Psoas muscle (tissue), 8 donors: ENCODE results near the gene LCN1. TPM values are rescaled to one million over a fixed set of nuclear protein-coding genes. Genes with fewer than 3 reads are reported as not detected.
"Not testable (repeated sequence)": the region's sequence is repeated elsewhere in the genome, so short reads cannot be mapped to it uniquely, and the experiment has no call there.

Experiments
- ATAC-seq, 4 donors: fragments of 200-7000 bp; cut with Tn5 transposase; one replicate each; pipeline ENCODE4 v1.9.1; 2020; ENCODE audit warnings: moderate library complexity in 3 of 4, mild to moderate bottlenecking in 2 of 4
- DNase-seq, 2 donors: peaks; one replicate each; pipeline ENCODE4 v3.0.0-alpha.2; 2020
- H3K27ac ChIP-seq: fragments of 200-600 bp; one replicate; pipeline ENCODE4 v1.8.0; 2022
- H3K27me3 ChIP-seq, 3 donors: fragments of 200-600 bp in 1 of 3; one replicate each; pipeline versions ENCODE4 v1.6.1 to v1.8.0; 2013 to 2022; ENCODE audit warnings: low read length in 2 of 3, mild to moderate bottlenecking in 2 of 3, moderate library complexity in 1 of 3; ENCODE audit not compliant: insufficient read depth in 3 of 3
- H3K36me3 ChIP-seq, 2 donors: fragments of 200-600 bp in 1 of 2; one replicate each; pipeline versions ENCODE4 v1.6.1 to v1.8.0; 2013 to 2022; ENCODE audit warnings: low read depth in 1 of 2, mild to moderate bottlenecking in 1 of 2, moderate library complexity in 1 of 2; ENCODE audit not compliant: insufficient read depth in 1 of 2
- H3K4me1 ChIP-seq: fragments of 200-600 bp; one replicate; pipeline ENCODE4 v1.8.0; 2022
- H3K4me3 ChIP-seq: fragments of 200-600 bp; one replicate; pipeline ENCODE4 v1.8.0; 2022; ENCODE audit warnings: mild to moderate bottlenecking
- H3K9me3 ChIP-seq: fragments of 200-600 bp; one replicate; pipeline ENCODE4 v1.8.0; 2022
- CTCF ChIP-seq: fragments of 200-600 bp; IDR thresholded peaks from one replicate; pipeline ENCODE4 v1.8.0; 2022; ENCODE audit warnings: antibody characterized with exemption
- WGBS, 3 donors: extraction: QIAGEN DNeasy Blood & Tissue Kit; methylation state at CpG; one replicate each; pipeline versions ENCODE4 v1.1.6 to v1.1.7; 2013; 5-methylcytosine and 5-hydroxymethylcytosine counted together
- intact Hi-C, 2 donors: fragments of 100-400 bp; cut with DNase I; formaldehyde crosslinking; loops; one replicate each; pipeline versions ENCODE4 v1.11.0 to v1.14.2; 2022
- polyA plus RNA-seq, 3 donors: library from polyadenylated mRNA; stranded (reverse); fragments of 200-250 nt; gene quantifications; one replicate each; pipeline ENCODE4 v1.2.3, GENCODE V29; 2013
- total RNA-seq, 4 donors: library from RNA; stranded (reverse); fragmentation: NEBNext Ultra II Directional in 2 of 4; extraction: Animal tissue kit (Norgen Biotek cat#: 25700) in 2 of 4; gene quantifications; one replicate each; pipeline versions ENCODE4 v1.2.1 to v1.2.4, GENCODE V29; 2021 to 2023
- donor health status: healthy with polysubstance abuse.
- donor health status: DM: no; HTN: no; CAD: no; lungs with moderate emphysema.
- donor health status: Bipolar disorder and iron deficiency.
- donor health status: healthy.
- donor health status: DM: yes; HTN: yes; CAD: no.
- donor health status: DM: no; HTN: no; CAD: no.
- donor health status: DM: no; HTN: no; CAD: no.
- donor health status: DM: yes; HTN: yes; CAD: no.

The LCN1 gene
- total and polyA plus RNA-seq, 7 donors: 0.71 TPM; not detected in 6

GRCh38 chr9:135512904-135513303 is 8.3 kb upstream of the LCN1 start:
- DNase-seq: no peak

GRCh38 chr9:135513351-135513846 is 7.8 kb upstream of the LCN1 start:
- H3K4me3 ChIP-seq: no peak overlapping the region
- ATAC-seq (no peak), DNase-seq (no peak)
- WGBS, 3 donors: 71 to 80% (median 76%) methylated on average over 17 to 19 of the region's 19 CpGs
- no peaks in the 10 kb centered on the region for H3K4me1 ChIP-seq
- H3K36me3 ChIP-seq: no peaks in the 10 kb centered on the region
- TF ChIP-seq CTCF: no peak
- H3K9me3 ChIP-seq: peaks cover 4% of the 10 kb centered on the region
- intact Hi-C loops: no loop called here
- H3K27ac ChIP-seq: no peak overlapping the region
- peaks cover 0 to 12% (median 0%) of the 10 kb centered on the region in 3 donors for H3K27me3 ChIP-seq

More at GRCh38 chr9:135512904-135513303, 8.3 kb upstream of the LCN1 start:
- TF ChIP-seq CTCF: no peak
- H3K36me3 ChIP-seq: no peaks in the 10 kb centered on the region
- ATAC-seq: no peak
- no peaks in the 10 kb centered on the region for H3K4me1 ChIP-seq
- no peak overlapping the region for H3K27ac ChIP-seq
- intact Hi-C loops: no loop called here
- peaks cover 0 to 14% (median 0%) of the 10 kb centered on the region in 3 donors for H3K27me3 ChIP-seq
- H3K9me3 ChIP-seq: peaks cover 4% of the 10 kb centered on the region
- no peak overlapping the region for H3K4me3 ChIP-seq
- WGBS, 3 donors: 46 to 52% (median 48%) methylated on average over 7 of the region's 7 CpGs

GRCh38 chr9:135513906-135514305 is 7.3 kb upstream of the LCN1 start:
- ATAC-seq, intact Hi-C loops: not testable (repeated sequence)

GRCh38 chr9:135514342-135515082 is 6.7 kb upstream of the LCN1 start:
- DNase-seq (no peak), ATAC-seq (no peak)
- H3K4me1 ChIP-seq: no peaks in the 10 kb centered on the region
- intact Hi-C loops: no loop called here
- no peak overlapping the region for H3K4me3 ChIP-seq
- peaks cover under 1% of the 10 kb centered on the region for H3K9me3 ChIP-seq
- WGBS, 3 donors: 77 to 81% (median 79%) methylated on average over 16 to 17 of the region's 17 CpGs
- TF ChIP-seq CTCF: no peak
- H3K27ac ChIP-seq: no peak overlapping the region
- H3K36me3 ChIP-seq: no peaks in the 10 kb centered on the region
- H3K27me3 ChIP-seq: peaks cover 0 to 10% (median 0%) of the 10 kb centered on the region in 3 donors

More at GRCh38 chr9:135513906-135514305, 7.3 kb upstream of the LCN1 start:
- not testable (repeated sequence) for H3K27ac ChIP-seq, H3K9me3 ChIP-seq, H3K4me3 ChIP-seq, H3K36me3 ChIP-seq, H3K4me1 ChIP-seq, DNase-seq
- H3K27me3 ChIP-seq: peaks cover 0 to 10% (median 0%) of the 10 kb centered on the region in 3 donors
- 62 to 70% (median 62%) methylated on average over 9 of the region's 9 CpGs for WGBS, 3 donors

GRCh38 chr9:135515083-135515951 is 5.9 kb upstream of the LCN1 start:
- Histone ChIP-seq H3K27me3 (peaks cover 0 to 10% (median 0%) of the 10 kb centered on the region in 3 donors), H3K36me3 (no peaks in the 10 kb centered on the region), H3K4me1 (no peaks in the 10 kb centered on the region), H3K27ac (no peak overlapping the region), H3K9me3 (no peaks in the 10 kb centered on the region), H3K4me3 (no peak overlapping the region)
- intact Hi-C loops: no loop called here
- ATAC-seq (peak in 1 of 4 donors; percentile 37), DNase-seq (no peak)
- TF ChIP-seq CTCF: no peak
- WGBS, 3 donors: 77 to 83% (median 81%) methylated on average over 30 to 31 of the region's 31 CpGs
